Measurements from ENCODE around the gene SSBP3. TPM values are rescaled to one million over a fixed set of nuclear protein-coding genes. Genes with fewer than 3 reads are reported as not detected.
A peak's percentile ranks its signal among the peaks of the same experiment; 100 is the strongest.

SSBP3 gene
- total RNA-seq, 3 donors from 2014 or later = 21.3 to 28.0 (median 25.6) TPM

DNA sequence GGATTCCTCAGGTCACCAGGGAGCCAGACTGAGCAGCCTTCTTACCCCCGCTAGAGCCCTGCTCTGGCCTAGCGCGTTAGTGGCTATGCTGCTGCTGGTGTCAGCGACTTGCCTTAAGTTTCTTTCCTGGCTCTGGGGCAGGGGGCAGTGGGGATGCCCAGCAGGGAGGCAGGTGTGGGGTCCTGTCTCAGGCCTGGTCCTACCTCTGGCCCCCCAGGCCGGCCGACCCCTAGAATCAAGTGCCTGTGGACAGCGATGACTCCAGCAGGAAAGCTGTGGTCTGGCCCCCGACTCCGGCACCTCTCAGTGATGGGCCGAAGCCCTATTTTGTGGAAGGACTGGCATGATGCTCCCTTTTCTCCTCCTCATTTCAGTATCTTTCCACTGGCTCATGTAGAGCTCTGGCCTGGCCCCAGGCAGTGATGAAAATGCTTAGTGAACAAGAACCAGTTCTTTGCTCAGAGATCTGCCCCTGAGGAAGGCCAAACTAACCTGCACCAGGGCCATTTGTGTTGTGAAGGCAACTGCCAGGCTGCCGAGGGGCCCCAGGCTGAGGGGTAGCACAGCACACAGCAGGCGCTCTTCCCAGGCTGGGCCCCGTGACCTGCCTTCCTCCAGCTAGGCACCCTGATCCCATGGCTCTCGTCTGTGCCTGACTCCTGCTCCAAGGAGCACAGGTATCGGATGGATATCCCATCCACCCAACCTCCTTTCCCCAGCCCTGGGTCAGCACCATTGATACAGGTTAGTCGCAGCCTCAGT lies 182.6 kb downstream of the SSBP3 start:
- intact Hi-C loops (cut with DNase I; ENCODE audit: low total_unique reads) = no loop called here
- no peak for DNase-seq (ENCODE audit: low spot score in 2 of 2)
- no peaks in the 10 kb centered on the region for H3K36me3 ChIP-seq
- H3K27me3 ChIP-seq = no peaks in the 10 kb centered on the region
- H3K4me3 ChIP-seq = no peak overlapping the region
- H3K4me1 ChIP-seq = no peaks in the 10 kb centered on the region
- no peaks in the 10 kb centered on the region for H3K9me3 ChIP-seq
- TF ChIP-seq CTCF (IDR thresholded peaks at IDR 0.05) (no peak), POLR2AphosphoS5 (IDR thresholded peaks at IDR 0.05) (no peak), POLR2A (IDR thresholded peaks at IDR 0.05) (no peak)
- H3K27ac ChIP-seq = no peak overlapping the region

DNA sequence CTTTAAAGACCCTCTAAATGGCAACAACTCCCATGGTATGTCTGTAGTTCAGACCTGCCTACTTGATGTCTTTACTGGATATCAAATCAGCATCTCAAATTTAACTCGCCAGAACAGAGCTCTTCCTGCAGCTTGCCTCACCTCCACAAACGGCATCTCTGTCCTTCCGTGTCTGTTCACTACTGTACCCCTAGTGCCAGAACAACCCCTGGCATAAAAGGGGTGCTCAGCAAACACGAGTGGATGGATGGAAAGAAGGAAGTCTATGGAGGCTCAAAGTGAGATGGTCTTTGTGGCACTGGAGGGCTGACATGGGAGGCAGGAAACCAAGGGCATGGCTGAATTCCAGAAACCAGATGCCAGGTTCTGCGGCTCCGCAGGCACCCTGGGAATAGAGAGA lies 183.5 kb downstream of the SSBP3 start:
- no peak overlapping the region for H3K27ac ChIP-seq
- H3K27me3 ChIP-seq = no peaks in the 10 kb centered on the region
- H3K4me1 ChIP-seq = no peaks in the 10 kb centered on the region
- H3K36me3 ChIP-seq = no peaks in the 10 kb centered on the region
- H3K4me3 ChIP-seq = no peak overlapping the region
- no peaks in the 10 kb centered on the region for H3K9me3 ChIP-seq
- DNase-seq (ENCODE audit: low spot score in 2 of 2) = no peak
- intact Hi-C loops (cut with DNase I; ENCODE audit: low total_unique reads) = no loop called here
- no peak for TF ChIP-seq POLR2A (IDR thresholded peaks at IDR 0.05)
- TF ChIP-seq POLR2AphosphoS5 (IDR thresholded peaks at IDR 0.05) = no peak
- TF ChIP-seq CTCF (IDR thresholded peaks at IDR 0.05) = no peak

DNA sequence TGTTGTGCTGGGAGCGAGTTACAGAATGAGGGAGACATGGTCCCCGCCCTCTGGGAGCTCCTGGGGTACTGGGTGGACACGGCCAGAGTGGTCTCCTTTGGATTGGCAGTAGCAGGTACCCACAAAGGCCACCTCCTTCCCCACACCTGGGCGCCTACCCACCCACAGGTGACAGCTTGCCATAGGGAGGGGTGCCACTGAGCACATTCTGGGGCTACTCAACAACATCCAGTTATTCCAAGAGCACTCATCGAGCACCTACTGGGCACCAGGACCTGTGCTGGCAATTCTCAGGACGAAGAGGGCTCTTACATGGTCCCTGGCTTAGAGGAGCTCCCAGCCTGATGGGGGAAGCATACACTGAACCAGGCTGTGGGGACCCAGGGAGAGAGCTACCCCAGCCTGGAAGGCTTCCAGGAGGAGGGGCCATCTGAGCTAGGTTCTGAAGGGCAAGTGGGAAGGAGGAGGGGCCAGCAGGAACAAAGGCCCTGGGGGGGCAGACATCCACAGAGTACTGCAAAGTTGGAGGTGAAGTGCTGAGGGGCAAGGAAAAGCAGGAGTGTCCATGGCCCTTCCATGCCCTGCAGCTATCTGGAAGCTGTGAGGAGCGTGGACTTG lies 184.2 kb downstream of the SSBP3 start:
- DNase-seq (ENCODE audit: low spot score in 2 of 2) = no peak
- Histone ChIP-seq H3K4me3 (no peak overlapping the region), H3K27me3 (no peaks in the 10 kb centered on the region), H3K4me1 (no peaks in the 10 kb centered on the region), H3K27ac (no peak overlapping the region), H3K9me3 (no peaks in the 10 kb centered on the region), H3K36me3 (no peaks in the 10 kb centered on the region)
- TF ChIP-seq CTCF (IDR thresholded peaks at IDR 0.05) = no peak
- intact Hi-C loops (cut with DNase I; ENCODE audit: low total_unique reads) = no loop called here

GRCh38 chr1:54221113-54221834 lies 184.9 kb downstream of the SSBP3 start:
- Histone ChIP-seq H3K4me1 (no peaks in the 10 kb centered on the region), H3K27ac (peak overlapping the region; percentile 42 to 52), H3K9me3 (no peaks in the 10 kb centered on the region), H3K36me3 (no peaks in the 10 kb centered on the region), H3K4me3 (no peak overlapping the region), H3K27me3 (no peaks in the 10 kb centered on the region)
- no peak for TF ChIP-seq CTCF (IDR thresholded peaks at IDR 0.05)
- TF ChIP-seq POLR2A (IDR thresholded peaks at IDR 0.05) = no peak
- TF ChIP-seq POLR2AphosphoS5 (IDR thresholded peaks at IDR 0.05) = no peak
- DNase-seq (ENCODE audit: low spot score in 2 of 2) = no peak
- intact Hi-C loops (cut with DNase I; ENCODE audit: low total_unique reads) = no loop called here

All from breast epithelium (tissue), 4 donors.